Activated naive CD8-positive, alpha-beta T cell treated with anti-CD3 and anti-CD28 coated beads for 36 hours (primary cell): Measurements from ENCODE around the gene PLEKHS1. TPM values are rescaled to one million over a fixed set of nuclear protein-coding genes. Genes with fewer than 3 reads are reported as not detected.

ENCODE experiments used
- DNase-seq: peaks from one replicate; pipeline ENCODE4 v3.0.0; 2021
- H3K27ac Mint-ChIP-seq: one replicate; pipeline ENCODE4 v1.8.0; 2022; ENCODE audit warnings: mild to moderate bottlenecking, moderate library complexity, mixed read lengths
- H3K27me3 Mint-ChIP-seq: one replicate; pipeline ENCODE4 v1.8.0; 2022; ENCODE audit warnings: mild to moderate bottlenecking, mixed read lengths
- H3K36me3 Mint-ChIP-seq: one replicate; pipeline ENCODE4 v1.8.0; 2021; ENCODE audit warnings: mild to moderate bottlenecking, mixed read lengths
- H3K4me1 Mint-ChIP-seq: one replicate; pipeline ENCODE4 v1.8.0; 2021; ENCODE audit warnings: mixed read lengths
- H3K4me3 Mint-ChIP-seq: one replicate; pipeline ENCODE4 v1.8.0; 2022; ENCODE audit warnings: mild to moderate bottlenecking, moderate library complexity, mixed read lengths
- H3K9me3 Mint-ChIP-seq: one replicate; pipeline ENCODE4 v1.8.0; 2022; ENCODE audit warnings: mixed read lengths
- total RNA-seq, 2 experiments: library from RNA; stranded (reverse); gene quantifications; one replicate each; pipeline ENCODE4 v1.2.3, GENCODE V29; 2021

Gene PLEKHS1
- under 1 TPM in 1 of 2 experiments, not detected in 1; 0.24 TPM for total RNA-seq

DNA sequence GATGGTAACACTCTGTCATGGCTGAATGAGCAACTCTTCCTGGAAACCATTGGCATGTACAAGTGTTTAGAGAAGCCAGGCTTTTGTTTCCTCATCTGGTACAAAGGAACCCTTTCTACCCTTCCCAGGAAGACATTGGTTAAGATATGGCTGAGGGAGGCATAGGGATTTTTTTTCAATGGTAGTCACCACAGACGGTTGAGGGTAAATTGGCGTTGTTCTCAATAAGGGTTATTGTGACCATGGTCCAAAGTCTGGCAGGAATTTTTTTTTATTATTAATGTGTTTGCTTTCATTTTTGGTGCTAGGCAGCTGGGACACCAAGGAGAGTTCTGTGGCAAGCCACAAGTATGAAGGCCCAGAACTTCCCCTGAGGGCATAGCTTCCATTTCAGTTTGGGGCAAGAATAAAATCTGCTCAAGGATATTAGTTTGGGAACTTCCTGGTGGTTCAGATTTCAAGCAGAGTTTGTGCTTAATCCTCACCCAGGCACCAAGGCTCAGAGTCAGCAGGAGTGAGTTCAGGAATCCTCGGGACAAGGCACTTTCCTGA is at the start of gene PLEKHS1:
Gene PLEKHS1, plus strand, starts transcription at position 502 of the 552 bp plus-strand sequence. CDS start 3,596 bp downstream, outside the sequence.
- peaks cover 12% of the 10 kb centered on the region for H3K27me3 Mint-ChIP-seq
- no peak within 1 kb of the TSS for H3K27ac Mint-ChIP-seq
- H3K4me1 Mint-ChIP-seq = no peaks in the 10 kb centered on the region
- H3K4me3 Mint-ChIP-seq = no peak within 1 kb of the TSS
- H3K36me3 Mint-ChIP-seq = no peaks in the 10 kb centered on the region
- DNase-seq = no peak
- no peaks in the 10 kb centered on the region for H3K9me3 Mint-ChIP-seq

DNA sequence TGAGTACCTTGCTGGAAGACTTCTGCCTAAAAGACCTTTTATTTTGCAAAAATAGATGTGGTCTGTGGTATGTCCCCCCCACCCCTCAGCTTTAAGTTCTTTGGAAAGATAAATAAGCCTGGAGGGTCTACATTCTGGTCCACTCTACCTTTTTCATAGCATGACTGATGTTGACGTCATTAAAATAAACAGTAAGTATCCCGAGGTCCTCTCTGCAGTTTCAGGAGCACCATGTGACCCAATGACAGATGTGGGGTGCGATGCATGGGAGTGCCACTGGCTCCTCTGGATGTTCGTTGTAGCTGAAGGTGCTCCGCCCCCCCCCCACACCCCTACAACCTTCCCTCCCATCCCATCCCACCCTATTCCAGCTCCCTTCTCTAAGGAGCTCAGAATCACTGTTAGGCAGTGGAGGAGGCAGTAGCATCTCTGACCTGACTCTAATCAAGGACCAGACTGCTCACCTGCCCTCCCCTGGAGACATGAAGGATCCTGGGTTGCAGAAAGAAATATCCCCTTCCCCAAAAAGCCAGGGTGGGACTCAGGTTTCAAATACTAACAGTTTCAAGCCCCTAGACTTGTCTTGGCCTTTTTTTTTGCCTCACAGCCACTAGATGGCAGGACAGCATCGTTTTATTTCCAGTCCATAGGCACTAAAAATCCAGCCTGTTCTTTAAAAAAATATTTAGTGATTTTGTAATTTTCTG is 46.7 kb upstream of the PLEKHS1 start:
- Mint-ChIP-seq H3K4me3 (no peak overlapping the region), H3K27ac (no peak overlapping the region), H3K36me3 (peaks cover 23% of the 10 kb centered on the region), H3K27me3 (no peaks in the 10 kb centered on the region), H3K4me1 (peaks cover 22% of the 10 kb centered on the region), H3K9me3 (no peaks in the 10 kb centered on the region)
- no peak for DNase-seq

DNA sequence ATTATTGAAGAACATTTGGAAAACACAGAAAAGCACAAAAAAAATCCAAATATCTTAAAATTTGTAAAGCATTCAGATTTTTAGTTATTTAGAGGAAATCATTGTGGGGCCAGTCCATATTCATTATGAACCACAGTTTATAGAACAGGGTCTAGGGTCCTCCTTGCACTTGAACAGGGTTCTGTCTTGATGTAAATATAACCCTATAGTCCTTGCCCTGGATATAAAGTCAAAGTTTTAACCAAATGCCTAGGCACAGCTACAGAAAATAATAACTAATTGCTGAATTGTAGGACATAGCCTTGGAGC is 46.2 kb upstream of the PLEKHS1 start:
- H3K36me3 Mint-ChIP-seq = peaks cover 21% of the 10 kb centered on the region

DNA sequence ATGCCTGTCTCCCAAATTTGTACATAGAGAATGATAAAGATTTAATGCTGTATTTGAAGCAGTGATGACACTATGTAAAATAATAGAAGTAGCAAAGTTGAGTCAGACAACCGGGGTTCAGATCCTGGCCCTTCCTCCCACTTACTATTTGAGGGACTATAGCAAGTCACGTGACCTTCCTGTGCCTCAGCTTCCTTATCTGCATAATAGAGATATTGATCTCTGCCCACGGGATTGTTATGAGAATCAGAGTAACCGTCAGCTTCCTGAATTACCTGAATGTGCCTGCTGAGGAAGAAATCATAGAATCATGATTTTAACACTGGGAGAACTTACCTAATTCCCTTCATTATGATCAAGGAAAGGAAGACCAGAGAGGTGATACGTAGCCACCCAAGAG is 44.9 kb upstream of the PLEKHS1 start:
- H3K27me3 Mint-ChIP-seq = no peaks in the 10 kb centered on the region
- H3K4me3 Mint-ChIP-seq = no peak overlapping the region
- H3K36me3 Mint-ChIP-seq = peaks cover 13% of the 10 kb centered on the region
- peaks cover 22% of the 10 kb centered on the region for H3K4me1 Mint-ChIP-seq
- DNase-seq = no peak
- no peak overlapping the region for H3K27ac Mint-ChIP-seq
- H3K9me3 Mint-ChIP-seq = no peaks in the 10 kb centered on the region

More for the DNA sequence above, 46.2 kb upstream of the PLEKHS1 start:
- H3K4me1 Mint-ChIP-seq = peaks cover 22% of the 10 kb centered on the region
- no peak overlapping the region for H3K27ac Mint-ChIP-seq
- DNase-seq = no peak
- H3K4me3 Mint-ChIP-seq = no peak overlapping the region
- no peaks in the 10 kb centered on the region for H3K27me3 Mint-ChIP-seq
- H3K9me3 Mint-ChIP-seq = no peaks in the 10 kb centered on the region

DNA sequence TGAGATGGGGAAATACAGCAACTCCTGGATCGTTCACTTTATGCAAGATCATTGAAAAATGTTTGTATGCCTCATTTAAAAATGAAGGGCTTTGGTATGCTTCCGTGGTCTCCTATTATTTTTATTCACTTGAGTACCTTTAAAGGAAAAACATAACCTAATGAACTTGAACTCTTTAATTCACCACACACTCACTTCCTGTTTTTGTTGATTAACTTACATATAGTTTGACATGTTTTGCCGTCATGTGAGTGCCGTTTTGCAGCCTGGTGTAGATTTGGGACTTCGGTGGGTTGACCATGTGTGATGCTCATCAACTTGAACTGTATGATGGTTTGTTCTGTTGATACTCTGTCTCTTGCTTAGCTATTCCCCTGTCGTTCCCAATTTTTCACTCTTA is 42.8 kb upstream of the PLEKHS1 start:
- peak overlapping the region; percentile 6 for H3K27ac Mint-ChIP-seq
- no peak for DNase-seq
- H3K4me3 Mint-ChIP-seq = no peak overlapping the region
- H3K27me3 Mint-ChIP-seq = no peaks in the 10 kb centered on the region
- H3K36me3 Mint-ChIP-seq = peaks cover 15% of the 10 kb centered on the region
- H3K9me3 Mint-ChIP-seq = no peaks in the 10 kb centered on the region
- peaks cover 22% of the 10 kb centered on the region for H3K4me1 Mint-ChIP-seq

DNA sequence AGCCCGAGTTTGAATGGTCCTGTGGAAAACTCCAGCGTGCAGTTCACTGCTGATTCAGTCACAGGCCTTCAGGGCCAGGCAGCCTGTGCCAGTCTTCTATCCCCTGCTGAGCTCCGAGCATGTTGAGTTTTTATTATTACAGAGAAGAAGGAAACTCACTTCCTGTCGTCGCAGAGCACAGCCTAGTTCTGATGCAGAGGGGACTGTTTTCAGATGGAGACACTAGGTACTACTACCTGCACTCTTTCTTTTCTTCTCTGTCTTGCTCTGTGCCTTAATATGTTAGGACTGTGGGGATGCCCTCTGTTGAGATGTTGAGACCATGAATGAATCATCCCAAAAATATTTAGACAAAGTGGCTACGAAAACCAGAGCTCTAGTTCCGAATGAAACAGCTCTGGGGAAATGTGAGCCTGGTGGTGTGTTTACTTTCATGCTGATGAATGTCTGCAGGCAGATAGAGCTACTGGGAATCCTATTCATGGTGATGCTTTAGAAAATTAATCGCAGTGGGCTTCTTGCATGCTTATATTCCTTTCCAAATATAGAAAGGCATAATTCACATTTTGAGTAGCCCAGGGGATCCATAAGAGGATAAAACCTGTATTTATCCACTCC is 42.2 kb upstream of the PLEKHS1 start:
- Mint-ChIP-seq H3K36me3 (peaks cover 18% of the 10 kb centered on the region), H3K4me3 (no peak overlapping the region), H3K4me1 (peaks cover 22% of the 10 kb centered on the region), H3K27me3 (no peaks in the 10 kb centered on the region), H3K27ac (no peak overlapping the region), H3K9me3 (no peaks in the 10 kb centered on the region)
- DNase-seq = no peak

DNA sequence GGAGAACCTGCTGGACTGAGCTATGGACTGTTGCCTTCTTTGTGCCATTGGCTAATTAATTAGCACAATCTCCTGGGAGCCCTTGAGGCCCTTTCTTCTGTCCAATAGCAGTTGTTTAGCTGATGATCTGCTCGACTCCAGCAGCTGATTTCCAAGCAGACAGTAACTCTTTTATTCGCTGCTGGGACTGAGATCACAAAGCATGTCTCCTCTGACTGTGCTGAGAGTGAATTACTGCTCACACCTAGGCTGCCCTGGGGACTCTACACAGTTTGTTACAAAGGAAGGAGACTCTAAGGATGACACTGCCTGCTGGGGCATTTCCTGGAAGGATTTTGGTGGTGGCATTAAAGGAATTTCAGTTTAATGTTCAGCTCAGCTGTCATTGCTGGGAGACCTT is 40.3 kb upstream of the PLEKHS1 start:
- peaks cover 29% of the 10 kb centered on the region for H3K36me3 Mint-ChIP-seq
- no peak overlapping the region for H3K27ac Mint-ChIP-seq
- no peak for DNase-seq
- no peak overlapping the region for H3K4me3 Mint-ChIP-seq
- H3K4me1 Mint-ChIP-seq = peaks cover 24% of the 10 kb centered on the region
- H3K27me3 Mint-ChIP-seq = no peaks in the 10 kb centered on the region
- peaks cover 1% of the 10 kb centered on the region for H3K9me3 Mint-ChIP-seq

DNA sequence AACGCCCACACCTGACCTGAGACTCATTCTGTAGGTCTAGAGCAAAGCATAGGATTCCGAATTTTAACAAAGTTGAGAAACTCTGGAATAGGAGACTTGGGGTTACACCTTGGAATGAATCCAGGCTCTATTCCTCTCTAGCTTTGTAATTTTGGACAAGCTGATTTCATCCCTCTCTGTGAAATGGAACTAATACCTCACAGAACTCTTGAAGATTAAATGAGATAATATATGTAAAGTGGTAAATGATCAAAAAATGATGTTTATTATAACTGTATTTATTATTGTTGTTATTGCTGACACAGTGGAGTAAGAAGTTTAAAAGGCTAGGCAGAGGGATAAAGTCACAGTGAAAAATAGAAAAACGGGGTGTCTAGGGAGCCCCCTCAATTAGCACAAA is 39.5 kb upstream of the PLEKHS1 start:
- Mint-ChIP-seq H3K27me3 (no peaks in the 10 kb centered on the region), H3K9me3 (peaks cover 1% of the 10 kb centered on the region), H3K36me3 (peaks cover 33% of the 10 kb centered on the region), H3K4me1 (peaks cover 19% of the 10 kb centered on the region), H3K27ac (no peak overlapping the region), H3K4me3 (no peak overlapping the region)
- no peak for DNase-seq

DNA sequence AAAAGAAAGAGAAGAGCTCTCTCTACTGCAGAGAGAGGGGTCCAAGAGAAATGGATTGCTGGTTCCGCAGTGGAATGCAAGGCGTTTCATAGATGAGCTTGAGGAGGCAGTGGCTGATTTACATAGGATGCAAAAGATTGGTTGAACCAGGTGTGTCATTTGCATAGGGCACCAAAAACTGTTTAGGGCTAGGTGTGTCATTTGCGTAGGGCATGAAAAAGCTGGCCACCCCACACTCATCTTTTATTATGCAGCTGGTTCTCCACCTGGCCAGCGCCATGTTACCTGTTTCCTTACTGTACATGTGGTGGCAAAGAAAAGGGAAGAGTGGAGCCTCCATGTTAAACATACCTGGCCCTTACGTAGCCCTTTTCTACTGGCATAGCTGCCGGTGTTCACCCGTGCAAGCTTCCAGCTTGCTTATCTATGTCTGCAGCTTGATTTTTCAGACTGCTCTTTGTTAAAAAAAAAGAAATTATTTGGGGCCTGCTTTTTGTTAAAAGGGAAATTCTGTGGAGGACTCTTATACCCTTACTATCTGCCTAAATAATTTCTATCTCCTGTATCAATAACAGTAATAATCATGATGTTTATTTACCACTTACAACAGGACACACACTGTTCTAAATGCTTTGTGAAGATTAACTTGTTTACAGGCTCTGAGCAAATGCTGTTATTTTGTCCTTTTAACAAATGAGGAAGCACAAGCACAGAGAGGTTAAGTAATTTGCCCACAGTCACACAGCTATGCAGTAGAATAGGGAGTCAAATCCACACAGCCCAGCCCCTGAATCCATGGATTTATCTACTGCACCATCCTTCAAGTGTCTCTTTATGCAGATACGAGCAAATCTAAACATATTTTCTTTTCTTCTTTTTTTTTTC is 38.5 kb upstream of the PLEKHS1 start:
- no peaks in the 10 kb centered on the region for H3K27me3 Mint-ChIP-seq
- no peak overlapping the region for H3K27ac Mint-ChIP-seq
- no peak for DNase-seq
- no peak overlapping the region for H3K4me3 Mint-ChIP-seq
- H3K4me1 Mint-ChIP-seq = peaks cover 14% of the 10 kb centered on the region
- peaks cover 35% of the 10 kb centered on the region for H3K36me3 Mint-ChIP-seq
- peaks cover 1% of the 10 kb centered on the region for H3K9me3 Mint-ChIP-seq

DNA sequence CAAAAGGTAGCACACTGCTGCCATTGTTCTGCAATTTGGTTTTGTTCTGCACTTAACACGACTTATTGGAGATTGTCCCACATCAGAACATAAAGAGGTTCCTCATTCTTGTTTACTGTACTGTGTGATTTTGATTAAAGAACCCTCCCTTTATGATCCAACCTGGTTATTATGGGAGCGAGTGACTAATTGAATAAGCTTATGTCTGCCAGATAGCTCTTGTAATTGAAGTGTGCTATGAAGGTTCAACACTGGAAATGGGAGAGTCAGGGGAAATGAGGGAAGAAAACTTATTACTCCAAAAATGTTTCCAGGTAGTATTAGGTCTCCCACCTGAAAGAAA is 37.9 kb upstream of the PLEKHS1 start:
- H3K9me3 Mint-ChIP-seq = peaks cover 1% of the 10 kb centered on the region
- H3K27me3 Mint-ChIP-seq = no peaks in the 10 kb centered on the region
- H3K4me1 Mint-ChIP-seq = peaks cover 8% of the 10 kb centered on the region
- no peak for DNase-seq
- H3K27ac Mint-ChIP-seq = no peak overlapping the region
- H3K36me3 Mint-ChIP-seq = peaks cover 33% of the 10 kb centered on the region
- no peak overlapping the region for H3K4me3 Mint-ChIP-seq

DNA sequence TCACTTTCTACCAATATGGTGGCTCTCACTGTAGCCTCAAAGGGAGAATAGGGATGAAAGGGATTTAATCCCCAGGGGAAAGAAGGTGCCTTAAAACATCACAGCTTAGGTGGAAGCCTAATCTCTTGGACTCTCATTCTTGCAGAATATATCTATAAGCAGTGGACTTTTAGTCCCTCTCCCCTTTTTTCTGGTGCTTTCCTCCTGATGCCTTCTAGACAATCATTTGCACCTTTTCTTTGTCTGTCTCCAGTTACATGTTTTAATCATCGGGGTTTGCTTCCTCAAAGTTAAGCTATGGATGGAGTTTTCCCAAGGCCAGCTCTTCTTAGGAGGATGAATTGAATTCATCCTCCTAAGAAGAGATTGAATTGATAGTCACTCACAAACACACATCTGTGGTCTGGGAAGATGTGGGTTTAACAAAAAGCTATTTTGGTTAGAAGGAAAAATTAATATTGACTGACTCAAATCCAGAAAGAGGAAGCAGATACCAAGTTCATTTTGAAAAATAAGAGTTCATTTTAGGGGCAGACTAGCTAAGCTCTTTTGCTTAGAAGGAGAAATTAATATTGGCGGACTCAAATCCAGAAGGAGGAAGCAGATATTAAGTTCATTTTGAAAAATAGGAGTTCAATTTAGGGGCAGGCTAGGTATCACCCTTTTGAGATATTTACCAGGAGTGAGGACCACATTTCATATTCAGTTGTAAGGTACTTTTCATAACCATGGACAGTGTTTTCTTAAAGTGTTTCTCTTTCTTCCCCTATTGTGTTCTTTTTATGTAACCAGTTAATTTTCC is 35.2 kb upstream of the PLEKHS1 start:
- DNase-seq = no peak
- Mint-ChIP-seq H3K4me3 (no peak overlapping the region), H3K36me3 (peaks cover 35% of the 10 kb centered on the region), H3K27ac (no peak overlapping the region), H3K9me3 (peaks cover 1% of the 10 kb centered on the region), H3K4me1 (peaks cover 2% of the 10 kb centered on the region), H3K27me3 (no peaks in the 10 kb centered on the region)

DNA sequence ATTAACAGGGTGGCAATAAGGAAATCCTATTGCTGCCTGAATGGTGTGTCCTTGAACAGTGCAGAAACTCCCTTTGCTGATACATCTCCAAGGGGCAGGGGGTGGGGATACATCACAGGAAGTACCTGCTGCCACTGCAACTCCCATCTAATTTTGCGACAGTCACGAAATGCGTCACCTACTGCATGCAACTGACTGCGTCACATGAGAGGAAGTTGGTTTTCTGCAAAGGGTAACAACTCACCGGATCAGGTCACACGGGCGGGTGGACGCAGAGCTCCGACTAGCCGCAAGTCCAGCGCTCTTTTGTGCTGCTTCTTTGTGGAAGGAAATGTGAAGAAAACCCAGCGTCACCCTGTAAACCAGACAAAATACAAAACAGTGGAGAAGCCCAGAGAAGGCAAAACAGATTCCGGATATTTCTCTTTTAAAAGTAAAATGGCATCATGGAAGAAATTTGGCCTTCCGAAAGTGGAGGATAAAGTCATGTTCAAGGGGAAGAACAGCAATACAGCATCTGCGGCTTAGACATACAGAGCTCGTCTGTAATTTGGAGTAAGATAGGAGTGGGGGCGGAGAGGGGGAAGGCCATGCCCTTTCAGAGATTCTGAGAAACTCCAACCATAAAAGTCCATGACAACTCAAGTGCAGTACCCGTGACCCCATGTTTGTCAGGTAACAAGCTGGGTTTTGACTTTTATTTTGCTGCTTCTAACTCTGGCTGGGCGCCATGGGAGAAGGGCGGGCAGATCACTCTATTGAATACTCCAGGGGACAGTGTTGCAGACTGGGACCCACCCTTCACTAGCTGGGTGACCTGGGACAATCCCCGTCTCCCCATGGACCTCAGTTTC is 32.3 kb upstream of the PLEKHS1 start:
- H3K27ac Mint-ChIP-seq = no peak overlapping the region
- no peak overlapping the region for H3K4me3 Mint-ChIP-seq
- peaks cover 2% of the 10 kb centered on the region for H3K4me1 Mint-ChIP-seq
- H3K36me3 Mint-ChIP-seq = peaks cover 32% of the 10 kb centered on the region
- H3K9me3 Mint-ChIP-seq = peaks cover 1% of the 10 kb centered on the region
- no peaks in the 10 kb centered on the region for H3K27me3 Mint-ChIP-seq
- DNase-seq = no peak

DNA sequence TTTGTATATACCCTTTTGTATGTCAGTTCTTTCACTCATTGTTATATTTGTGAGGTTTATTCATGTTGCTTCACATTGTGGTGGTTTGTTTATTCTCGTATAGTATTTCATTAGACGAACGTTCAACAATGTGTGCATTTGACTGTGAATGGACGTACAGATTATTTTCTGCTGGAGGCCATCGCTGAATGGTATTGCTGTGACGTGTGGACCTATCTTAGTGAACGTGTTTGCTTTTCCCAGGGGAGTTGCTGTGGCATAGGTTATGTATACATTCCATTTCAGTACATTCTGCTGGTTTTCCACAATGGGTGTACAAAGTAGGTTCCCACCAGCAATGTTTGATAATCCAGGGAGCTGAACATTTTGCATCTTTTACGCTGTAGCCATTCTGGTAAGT is 31.1 kb upstream of the PLEKHS1 start:
- no peaks in the 10 kb centered on the region for H3K27me3 Mint-ChIP-seq
- H3K4me3 Mint-ChIP-seq = no peak overlapping the region
- peaks cover 1% of the 10 kb centered on the region for H3K9me3 Mint-ChIP-seq
- no peak for DNase-seq
- peaks cover 32% of the 10 kb centered on the region for H3K36me3 Mint-ChIP-seq
- no peak overlapping the region for H3K27ac Mint-ChIP-seq
- peaks cover 2% of the 10 kb centered on the region for H3K4me1 Mint-ChIP-seq
